ENCODE measurements around the gene KCNJ12.
"Not testable (repeated sequence)": the region's sequence is repeated elsewhere in the genome, so short reads cannot be mapped to it uniquely, and the experiment has no call there.

The KCNJ12 gene

GRCh38 chr17:21376081-21376758 lies at the start of gene KCNJ12:
TSS of gene KCNJ12 (plus strand) at chr17:21376357. CDS start at chr17:21415343, 38,986 bp downstream.
- peak; percentile 61 for DNase-seq

DNA sequence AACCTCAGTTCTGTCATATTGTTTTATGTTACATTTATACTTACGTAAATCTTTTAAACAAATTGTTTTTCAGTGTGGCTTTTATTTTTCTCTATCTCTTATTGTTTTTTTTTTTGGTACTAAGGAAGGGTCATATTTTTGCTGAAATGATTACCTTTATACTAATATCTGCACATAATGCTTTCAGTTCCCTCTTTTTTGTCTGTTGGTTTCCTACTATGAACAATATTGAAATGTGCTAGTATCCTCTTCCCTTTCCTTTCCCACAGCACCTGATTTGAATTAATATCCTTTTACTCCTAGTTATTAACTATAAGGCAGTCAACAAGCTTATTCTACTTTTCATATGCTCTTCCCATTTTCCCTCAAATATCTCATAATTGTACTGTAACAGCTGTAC lies 48.2 kb upstream of the KCNJ12 start:
- DNase-seq = not testable (repeated sequence)

GRCh38 chr17:21328778-21329177 lies 47.4 kb upstream of the KCNJ12 start:
- not testable (repeated sequence) for DNase-seq

DNA sequence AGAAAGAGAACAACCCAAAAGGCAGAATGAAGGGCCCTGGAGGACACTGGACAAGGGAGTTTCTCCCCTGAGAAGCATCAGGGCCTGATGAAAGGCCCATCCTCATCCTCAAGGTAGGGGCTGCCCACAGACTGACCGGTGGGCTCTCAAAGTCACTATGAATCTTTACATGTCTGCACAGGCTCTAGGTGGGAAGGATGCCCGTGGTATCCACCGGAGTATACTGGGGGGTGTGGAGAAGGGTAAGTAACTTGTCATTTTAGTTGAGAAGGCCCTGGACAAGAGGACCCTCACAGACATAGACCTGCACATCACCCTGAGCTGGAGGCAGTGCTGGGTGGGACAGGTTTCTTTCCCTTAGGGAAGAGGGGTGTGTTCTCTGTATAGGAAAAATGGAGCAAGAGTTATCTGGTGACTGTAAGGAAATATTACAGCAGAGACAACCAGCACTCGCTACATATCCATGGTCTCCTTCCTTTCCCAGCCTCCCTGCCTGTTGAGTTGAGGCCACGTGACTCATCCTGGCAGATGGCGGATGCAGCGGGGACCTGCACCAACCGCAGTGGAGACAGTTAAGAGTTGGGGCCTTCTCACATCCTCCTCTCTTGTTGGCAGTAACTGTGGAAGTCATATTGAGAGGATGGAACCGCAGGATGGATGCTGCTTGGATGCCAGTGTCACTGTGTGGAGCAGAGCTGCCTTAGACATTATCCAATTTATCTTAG lies 45.6 kb upstream of the KCNJ12 start:
- no peak for DNase-seq

DNA sequence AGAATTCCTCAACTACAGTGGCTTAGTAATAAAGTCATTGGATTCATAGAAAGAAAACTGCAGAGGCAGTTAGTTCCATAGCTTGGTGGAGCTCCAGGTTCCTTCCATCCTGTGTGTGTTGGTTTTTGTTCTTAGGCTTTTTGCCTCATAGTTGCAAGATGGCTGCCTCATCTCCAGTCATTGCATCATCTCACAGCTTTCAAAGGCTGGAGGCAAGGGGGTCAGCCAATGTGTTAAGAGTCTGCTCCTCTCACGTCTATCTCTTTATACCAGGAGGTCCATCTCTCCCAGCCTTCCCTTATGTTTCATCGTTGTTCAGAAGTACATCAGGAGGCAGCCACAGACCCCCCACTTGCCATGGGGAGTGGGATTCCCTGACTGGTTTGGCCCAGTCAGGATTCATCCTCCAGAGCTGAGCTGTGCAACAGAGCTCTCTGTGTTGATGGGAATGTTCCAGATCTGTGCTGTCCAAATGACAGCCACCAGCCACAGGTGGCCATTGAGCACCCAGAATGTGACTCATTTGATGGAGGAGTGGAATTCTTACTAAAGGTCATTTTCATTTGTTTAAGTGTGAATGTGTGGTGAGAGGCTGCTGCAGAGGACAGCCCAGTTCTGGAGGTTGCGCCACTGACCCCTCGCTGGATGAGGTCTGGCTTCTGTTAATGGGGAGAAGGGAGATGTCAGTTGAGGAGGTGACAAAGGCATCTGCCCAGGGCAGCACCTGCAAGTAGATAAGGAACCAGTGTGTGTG lies 39.4 kb upstream of the KCNJ12 start:
- DNase-seq = not testable (repeated sequence)

- DNase-seq = not testable (repeated sequence)
Measured at GRCh38 chr17:21337981-21338625, 38.1 kb upstream of the KCNJ12 start.

GRCh38 chr17:21339011-21339410 lies 37.1 kb upstream of the KCNJ12 start:
- DNase-seq = no peak

DNA sequence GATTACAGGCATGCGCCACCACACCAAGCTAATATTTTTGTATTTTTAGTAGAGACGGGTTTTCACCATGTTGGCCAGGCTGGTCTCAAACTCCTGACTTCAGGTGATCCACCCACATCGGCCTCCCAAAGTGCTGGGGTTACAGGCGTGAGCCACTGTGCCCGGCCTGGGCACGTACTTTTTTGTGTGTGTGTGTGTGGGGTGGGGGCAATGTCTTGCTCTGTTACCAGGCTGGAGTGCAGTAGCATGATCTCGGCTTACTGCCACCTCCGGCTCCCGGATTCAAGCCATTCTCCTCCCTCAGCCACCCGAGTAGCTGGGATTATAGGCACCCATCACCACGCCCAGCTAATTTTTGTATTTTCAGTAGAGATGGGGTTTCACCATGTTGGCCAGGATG lies 36.6 kb upstream of the KCNJ12 start:
- not testable (repeated sequence) for DNase-seq

DNA sequence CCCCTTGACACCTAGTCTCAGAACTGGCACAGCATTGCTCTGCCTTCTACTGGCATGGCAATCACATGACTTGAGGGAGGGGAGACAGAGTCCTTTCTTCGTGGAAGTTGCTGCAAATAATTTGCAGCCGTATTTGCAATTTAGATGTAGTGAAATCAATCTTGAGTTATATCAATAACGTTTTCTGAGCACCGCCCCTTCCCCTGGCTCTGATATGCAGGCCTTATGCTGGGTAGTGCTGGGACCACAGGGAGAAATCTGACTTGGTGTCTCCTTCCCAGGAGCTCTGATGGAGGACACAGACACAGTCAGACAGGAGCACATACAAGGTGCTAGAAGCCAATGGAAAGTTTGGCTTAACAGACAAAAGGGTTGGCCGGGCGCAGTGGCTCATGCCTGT lies 35.8 kb upstream of the KCNJ12 start:
- DNase-seq = not testable (repeated sequence)

- DNase-seq = not testable (repeated sequence)
Measured at GRCh38 chr17:21341279-21341678, 34.9 kb upstream of the KCNJ12 start.

- DNase-seq = not testable (repeated sequence)
Measured at GRCh38 chr17:21341925-21342540, 34.1 kb upstream of the KCNJ12 start.

- DNase-seq = not testable (repeated sequence)
Measured at GRCh38 chr17:21343061-21343949, 32.9 kb upstream of the KCNJ12 start.

GRCh38 chr17:21344801-21345200 lies 31.4 kb upstream of the KCNJ12 start:
- DNase-seq = not testable (repeated sequence)

DNA sequence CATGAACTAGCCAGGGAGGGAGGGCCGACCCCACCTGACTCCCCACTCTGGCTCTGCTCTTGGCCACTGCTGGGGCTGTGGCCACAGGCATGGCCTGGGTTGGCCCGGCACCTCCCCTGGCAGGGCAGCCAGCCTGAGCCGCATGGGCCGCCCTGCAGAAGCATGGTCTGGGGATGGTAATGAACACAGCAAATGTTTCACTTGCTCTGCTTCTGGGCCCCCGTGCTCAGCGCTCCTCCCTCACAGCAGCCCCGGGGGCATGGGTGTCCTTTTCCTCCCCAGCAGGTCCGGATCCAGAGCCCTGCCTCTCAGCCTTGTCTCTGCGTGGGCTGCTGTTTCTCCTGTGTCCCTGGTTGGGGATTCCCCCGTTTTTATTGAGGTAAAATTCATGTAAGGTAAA lies 30.9 kb upstream of the KCNJ12 start:
- DNase-seq = no peak

DNA sequence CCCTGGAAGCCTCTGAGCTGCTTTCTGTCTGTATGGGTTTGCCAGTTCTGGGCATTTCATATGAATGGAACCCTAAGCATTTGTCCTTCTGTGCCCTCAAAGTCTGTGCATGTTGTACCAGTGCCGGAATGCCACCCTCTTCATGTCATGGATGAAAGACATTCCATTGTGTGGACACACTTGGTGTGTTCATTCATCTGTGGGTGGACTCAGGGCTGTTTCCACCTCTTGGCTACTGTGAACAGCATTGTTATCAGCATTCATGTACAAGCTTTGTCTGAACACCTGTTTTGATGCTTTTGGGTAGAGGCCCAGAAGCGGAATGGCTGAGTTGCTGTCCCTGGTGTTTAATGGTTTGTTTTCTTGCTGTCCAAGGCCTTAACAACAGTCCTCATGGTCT lies 30.1 kb upstream of the KCNJ12 start:
- not testable (repeated sequence) for DNase-seq

DNA sequence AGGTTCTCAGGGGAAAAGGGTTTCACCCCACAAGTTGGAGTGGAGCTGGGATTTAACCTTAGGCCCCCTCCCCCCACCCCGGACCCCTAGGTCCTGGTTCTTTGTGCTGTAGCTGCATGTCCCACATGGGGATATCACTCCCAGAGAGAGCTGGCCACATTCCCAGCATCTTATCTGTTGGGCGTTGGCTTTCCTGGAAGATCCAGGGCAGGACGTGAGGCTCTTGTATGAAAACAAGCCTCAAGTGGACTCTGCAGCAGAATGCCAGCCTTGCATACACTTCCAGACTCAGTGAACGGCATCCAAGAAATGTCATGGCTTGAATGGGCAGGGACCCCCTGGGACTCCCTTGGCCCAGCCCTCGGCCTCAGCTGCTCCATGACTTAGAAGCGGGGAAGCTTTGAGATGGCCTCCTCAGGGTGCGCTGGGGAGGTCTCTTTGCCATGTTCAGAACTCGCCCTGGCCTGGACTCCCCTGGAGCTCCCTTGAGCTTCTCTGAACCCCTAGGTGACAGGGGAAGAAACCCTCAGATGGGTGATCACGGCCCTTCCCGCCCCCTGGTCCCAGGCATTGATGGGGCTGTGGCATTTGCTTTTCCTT lies 29.4 kb upstream of the KCNJ12 start:
- DNase-seq = not testable (repeated sequence)

DNA sequence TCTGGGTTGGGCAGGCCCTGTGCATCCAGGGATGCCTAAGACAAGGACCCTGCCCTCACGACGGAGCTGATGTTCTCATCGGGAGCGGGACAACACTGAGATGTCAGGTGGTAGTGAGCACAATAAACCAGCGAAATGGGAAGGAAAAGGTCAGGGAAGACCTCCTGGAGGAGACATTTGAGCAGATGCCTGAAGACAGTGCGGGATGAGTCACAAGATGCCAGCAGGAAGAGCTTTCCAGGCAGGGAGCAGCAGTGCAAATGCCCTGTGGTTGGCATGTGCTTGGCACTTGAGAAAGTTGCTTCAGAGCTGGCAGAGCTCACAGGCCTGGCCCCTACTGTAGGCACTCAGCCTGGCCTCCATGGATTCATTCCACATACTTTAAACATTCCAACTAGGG lies 28.5 kb upstream of the KCNJ12 start:
- not testable (repeated sequence) for DNase-seq

GRCh38 chr17:21348081-21348925 lies 27.9 kb upstream of the KCNJ12 start:
- not testable (repeated sequence) for DNase-seq

DNA sequence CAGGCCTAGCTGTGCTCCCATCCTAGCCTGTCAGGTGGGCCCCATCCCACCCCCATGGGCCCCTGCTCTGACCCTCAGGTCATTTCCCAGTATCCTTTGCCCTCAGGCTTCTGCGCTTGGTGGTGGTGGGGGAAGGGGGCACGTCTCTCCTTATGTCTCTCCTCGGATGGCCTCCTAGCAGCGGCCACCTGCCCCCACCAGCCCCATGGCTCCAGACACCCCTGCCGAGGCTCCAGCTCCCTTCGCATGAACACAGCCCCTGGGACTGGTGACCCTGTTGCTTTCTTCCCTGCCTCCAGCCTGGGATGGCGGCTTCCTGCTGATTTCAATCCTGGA lies 27.3 kb upstream of the KCNJ12 start:
- not testable (repeated sequence) for DNase-seq

- not testable (repeated sequence) for DNase-seq
Measured at GRCh38 chr17:21349358-21350050, 26.7 kb upstream of the KCNJ12 start.

Data from NCI-H1105 treated with DMSO at 0.1 percent for 48 hours (cell line).